HL-60 (cell line): ENCODE data around the gene MRGPRX3.
"Not testable (repeated sequence)": the region's sequence is repeated elsewhere in the genome, so short reads cannot be mapped to it uniquely, and the experiment has no call there.

Source experiments
- DNase-seq, 2 experiments: peaks; one replicate each; pipeline ENCODE4 v3.0.0-alpha.2; 2010 to 2020; ENCODE audit warnings: low read depth in 1 of 2, low spot score in 1 of 2
- H3K27ac ChIP-seq: fragments of 250-450 bp; sonication (Bioruptor Pico); replicated peaks from 2 replicates; pipeline ENCODE4 v1.5.1; 2020; ENCODE audit warnings: mild to moderate bottlenecking, moderate library complexity
- H3K27me3 ChIP-seq: fragments of 250-450 bp; sonication (Bioruptor Pico); 2 replicates; pipeline ENCODE4 v1.5.1; 2021; ENCODE audit warnings: mild to moderate bottlenecking, moderate library complexity; ENCODE audit not compliant: insufficient read depth, poor library complexity, severe bottlenecking
- H3K4me3 ChIP-seq: replicated peaks from 2 replicates; pipeline ENCODE4 v1.5.1; 2011; ENCODE audit warnings: mild to moderate bottlenecking, control low read depth, low read length; ENCODE audit not compliant: insufficient read depth
- CTCF ChIP-seq: IDR thresholded peaks from one replicate; pipeline ENCODE4 v1.5.1; 2011; ENCODE audit warnings: low read length, control low read depth, inconsistent platforms; ENCODE audit not compliant: insufficient read depth
- GABPA ChIP-seq: IDR thresholded peaks from 2 replicates; pipeline ENCODE4 v1.6.1; 2012; ENCODE audit warnings: low read depth
- POLR2AphosphoS5 ChIP-seq: IDR thresholded peaks from 2 replicates; pipeline ENCODE4 v1.6.1; 2012; ENCODE audit warnings: low read depth
- REST ChIP-seq: IDR thresholded peaks from 2 replicates; pipeline ENCODE4 v1.6.1; 2012; ENCODE audit warnings: low read depth; ENCODE audit not compliant: insufficient replicate concordance
- SPI1 ChIP-seq: IDR thresholded peaks from 2 replicates; pipeline ENCODE4 v1.6.1; 2012; ENCODE audit warnings: low read depth, mild to moderate bottlenecking, borderline replicate concordance

The MRGPRX3 gene

GRCh38 chr11:18111005-18111404, 21.4 kb upstream of the MRGPRX3 start:
- DNase-seq = no peak
- H3K27me3 ChIP-seq = peaks cover 9% of the 10 kb centered on the region
- no peak for TF ChIP-seq CTCF
- TF ChIP-seq REST = peak; percentile 92
- no peak overlapping the region for H3K4me3 ChIP-seq
- no peak overlapping the region for H3K27ac ChIP-seq

GRCh38 chr11:18115360-18116127, 16.8 kb upstream of the MRGPRX3 start:
- DNase-seq = peak; percentile 51 to 64
- H3K27me3 ChIP-seq = peaks cover 14% of the 10 kb centered on the region
- no peak overlapping the region for H3K4me3 ChIP-seq

GRCh38 chr11:18121331-18121828, 11.0 kb upstream of the MRGPRX3 start:
- H3K4me3 ChIP-seq, H3K27ac ChIP-seq, H3K27me3 ChIP-seq, DNase-seq: not testable (repeated sequence)

More at GRCh38 chr11:18115360-18116127, 16.8 kb upstream of the MRGPRX3 start:
- H3K27ac ChIP-seq = no peak overlapping the region
- TF ChIP-seq CTCF (peak; percentile 72), REST (no peak), SPI1 (no peak), GABPA (no peak), POLR2AphosphoS5 (no peak)

GRCh38 chr11:18131115-18131514, 1.3 kb upstream of the MRGPRX3 start:
- not testable (repeated sequence) for H3K27ac ChIP-seq, H3K27me3 ChIP-seq, DNase-seq, H3K4me3 ChIP-seq

GRCh38 chr11:18135308-18135707, 2.9 kb downstream of the MRGPRX3 start:
- no peak overlapping the region for H3K27ac ChIP-seq
- H3K4me3 ChIP-seq = no peak overlapping the region
- no peak for TF ChIP-seq GABPA
- TF ChIP-seq CTCF = no peak
- peaks cover 7% of the 10 kb centered on the region for H3K27me3 ChIP-seq
- DNase-seq = no peak
